Neuronal stem cell (in vitro differentiated cells): ENCODE data around the gene ARHGEF33.
"Not testable (repeated sequence)": the region's sequence is repeated elsewhere in the genome, so short reads cannot be mapped to it uniquely, and the experiment has no call there.

Experiments
- DNase-seq: peaks from one replicate; pipeline ENCODE4 v3.0.0-alpha.2; 2013; ENCODE audit warnings: low spot score
- H2AFZ ChIP-seq: one replicate; pipeline ENCODE4 v1.6.1; 2013; ENCODE audit warnings: mild to moderate bottlenecking, low read length, inconsistent platforms
- H2AK5ac ChIP-seq: 2 replicates; pipeline ENCODE4 v1.6.1; 2013; ENCODE audit warnings: low read depth, mild to moderate bottlenecking, inconsistent platforms, low read length, moderate library complexity, mixed read lengths
- H2BK120ac ChIP-seq: 2 replicates; pipeline ENCODE4 v1.6.1; 2013; ENCODE audit warnings: low read depth, mild to moderate bottlenecking, inconsistent platforms, low read length, moderate library complexity, mixed read lengths
- H2BK12ac ChIP-seq: one replicate; pipeline ENCODE4 v1.6.1; 2013; ENCODE audit warnings: low read length, inconsistent platforms
- H2BK15ac ChIP-seq: 2 replicates; pipeline ENCODE4 v1.6.1; 2013; ENCODE audit warnings: mild to moderate bottlenecking, low read length, inconsistent platforms, mixed read lengths
- H2BK5ac ChIP-seq: one replicate; pipeline ENCODE4 v1.6.1; 2013; ENCODE audit warnings: inconsistent platforms, mild to moderate bottlenecking, low read length, moderate library complexity
- H3K14ac ChIP-seq: one replicate; pipeline ENCODE4 v1.6.1; 2013; ENCODE audit warnings: low read length, inconsistent platforms
- H3K18ac ChIP-seq: 2 replicates; pipeline ENCODE4 v1.6.1; 2013; ENCODE audit warnings: low read length, inconsistent platforms
- H3K23ac ChIP-seq: 2 replicates; pipeline ENCODE4 v1.6.1; 2013; ENCODE audit warnings: low read depth, mild to moderate bottlenecking, mixed read lengths, low read length, inconsistent platforms; ENCODE audit not compliant: poor library complexity
- H3K27ac ChIP-seq: replicated peaks from 3 replicates; pipeline ENCODE4 v1.5.1; 2013; ENCODE audit warnings: low read length, inconsistent platforms
- H3K27me3 ChIP-seq, 3 experiments: 2 replicates each; pipeline ENCODE4 v1.6.1; 2013; ENCODE audit warnings: low read length in 3 of 3, mild to moderate bottlenecking in 2 of 3, inconsistent platforms in 1 of 3, low read depth in 1 of 3, mixed read lengths in 1 of 3, moderate library complexity in 1 of 3; ENCODE audit not compliant: control insufficient read depth in 3 of 3, insufficient read depth in 3 of 3
- H3K36me3 ChIP-seq, 2 donors: replicated peaks in 1 of 2; 2 replicates each; pipeline ENCODE4 v1.6.1; 2013; ENCODE audit warnings: low read length in 2 of 2; ENCODE audit not compliant: control insufficient read depth in 2 of 2, insufficient read depth in 2 of 2
- H3K4ac ChIP-seq: 2 replicates; pipeline ENCODE4 v1.6.1; 2013; ENCODE audit warnings: inconsistent platforms, mild to moderate bottlenecking, low read length, moderate library complexity
- H3K4me1 ChIP-seq, 2 donors: 1 replicate in 1 of 2; 2 replicates in 1 of 2; pipeline ENCODE4 v1.6.1; 2013; ENCODE audit warnings: low read length in 2 of 2, low read depth in 1 of 2; ENCODE audit not compliant: control insufficient read depth in 2 of 2, insufficient read depth in 1 of 2
- H3K4me2 ChIP-seq: one replicate; pipeline ENCODE4 v1.6.1; 2013; ENCODE audit warnings: mild to moderate bottlenecking, low read length, inconsistent platforms; ENCODE audit not compliant: insufficient read depth, poor library complexity, severe bottlenecking
- H3K4me3 ChIP-seq, 2 donors: 2 replicates each; pipeline ENCODE4 v1.5.1; 2013; ENCODE audit warnings: low read length in 2 of 2, mild to moderate bottlenecking in 2 of 2, inconsistent platforms in 1 of 2, moderate library complexity in 1 of 2
- H3K79me1 ChIP-seq: one replicate; pipeline ENCODE4 v1.6.1; 2013; ENCODE audit warnings: low read depth, mild to moderate bottlenecking, inconsistent platforms, low read length, moderate library complexity
- H3K9ac ChIP-seq: one replicate; pipeline ENCODE4 v1.6.1; 2013; ENCODE audit warnings: mild to moderate bottlenecking, low read depth, low read length, inconsistent platforms; ENCODE audit not compliant: poor library complexity
- H3K9me3 ChIP-seq, 2 donors: replicated peaks in 1 of 2; 2 replicates each; pipeline versions ENCODE3 to v1.6.1; 2013; ENCODE audit warnings: low read length in 2 of 2, mild to moderate bottlenecking in 2 of 2, inconsistent platforms in 1 of 2, low read depth in 1 of 2, mixed read lengths in 1 of 2, moderate library complexity in 1 of 2; ENCODE audit not compliant: control insufficient read depth in 2 of 2, insufficient read depth in 1 of 2
- H4K8ac ChIP-seq: one replicate; pipeline ENCODE4 v1.6.1; 2013; ENCODE audit warnings: low read depth, mild to moderate bottlenecking, inconsistent platforms, low read length, moderate library complexity
- H4K91ac ChIP-seq: one replicate; pipeline ENCODE4 v1.6.1; 2013; ENCODE audit warnings: low read length, low read depth, mild to moderate bottlenecking, inconsistent platforms; ENCODE audit not compliant: poor library complexity
- WGBS, 2 donors: extraction: QIAGEN DNeasy Blood & Tissue Kit; methylation state at CpG; one replicate each; pipeline ENCODE4 v1.1.7; 2013; ENCODE audit warnings: missing lambda C conversion rate in 2 of 2, mixed read lengths in 1 of 2; ENCODE audit not compliant: insufficient read length in 2 of 2, insufficient replicate concordance in 1 of 2; ENCODE audit errors: extremely low coverage in 2 of 2; 5-methylcytosine and 5-hydroxymethylcytosine counted together

The ARHGEF33 gene

DNA sequence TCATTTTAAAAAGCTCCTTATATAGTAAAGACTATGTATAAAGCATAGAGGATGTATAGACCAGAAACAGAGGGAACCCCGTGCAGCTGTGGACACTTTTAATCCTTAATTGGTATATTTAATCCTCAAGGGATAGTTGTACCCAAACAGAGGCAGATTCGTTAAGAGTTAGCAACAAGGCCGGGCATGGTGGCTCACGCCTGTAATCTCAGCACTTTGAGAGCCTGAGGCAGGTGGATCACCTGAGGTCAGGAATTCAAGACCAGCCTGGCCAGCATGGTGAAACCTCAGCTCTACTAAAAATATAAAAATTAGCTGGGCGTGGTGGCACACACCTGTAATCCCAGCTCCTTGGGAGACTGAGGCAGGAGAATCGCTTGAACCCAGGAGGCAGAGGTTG lies 46.8 kb downstream of the ARHGEF33 start:
- H2BK15ac ChIP-seq, H3K4ac ChIP-seq, H2BK120ac ChIP-seq, H3K4me2 ChIP-seq, H3K9ac ChIP-seq, H3K23ac ChIP-seq, H4K8ac ChIP-seq, H4K91ac ChIP-seq, H2AFZ ChIP-seq, H3K4me1 ChIP-seq, H3K14ac ChIP-seq, H3K4me3 ChIP-seq, H2BK12ac ChIP-seq, H2BK5ac ChIP-seq, H3K9me3 ChIP-seq, H3K79me1 ChIP-seq, H3K18ac ChIP-seq, DNase-seq, H3K27ac ChIP-seq, H3K27me3 ChIP-seq, H2AK5ac ChIP-seq, H3K36me3 ChIP-seq: not testable (repeated sequence)
- no CpG with 5 or more reads among the region's 6 CpGs for WGBS, 2 donors

GRCh38 chr2:38937548-38937947 lies 47.9 kb downstream of the ARHGEF33 start:
- Histone ChIP-seq H2BK12ac (no peak overlapping the region), H3K4me1 (no peaks in the 10 kb centered on the region), H2AFZ (peak overlapping the region; percentile 19), H3K27ac (no peak overlapping the region), H3K27me3 (no peaks in the 10 kb centered on the region), H3K79me1 (no peaks in the 10 kb centered on the region), H3K4me2 (no peak overlapping the region), H3K4me3 (no peak overlapping the region), H3K4ac (no peak overlapping the region), H3K18ac (no peak overlapping the region), H3K9me3 (no peaks in the 10 kb centered on the region), H3K36me3 (no peaks in the 10 kb centered on the region), H3K9ac (no peak overlapping the region), H3K23ac (no peak overlapping the region), H3K14ac (no peak overlapping the region), H2BK15ac (no peak overlapping the region), H4K8ac (no peak overlapping the region), H2BK120ac (no peak overlapping the region), H2AK5ac (no peak overlapping the region), H4K91ac (no peak overlapping the region), H2BK5ac (no peak overlapping the region)
- no CpG with 5 or more reads among the region's 3 CpGs for WGBS, 2 donors
- no peak for DNase-seq

DNA sequence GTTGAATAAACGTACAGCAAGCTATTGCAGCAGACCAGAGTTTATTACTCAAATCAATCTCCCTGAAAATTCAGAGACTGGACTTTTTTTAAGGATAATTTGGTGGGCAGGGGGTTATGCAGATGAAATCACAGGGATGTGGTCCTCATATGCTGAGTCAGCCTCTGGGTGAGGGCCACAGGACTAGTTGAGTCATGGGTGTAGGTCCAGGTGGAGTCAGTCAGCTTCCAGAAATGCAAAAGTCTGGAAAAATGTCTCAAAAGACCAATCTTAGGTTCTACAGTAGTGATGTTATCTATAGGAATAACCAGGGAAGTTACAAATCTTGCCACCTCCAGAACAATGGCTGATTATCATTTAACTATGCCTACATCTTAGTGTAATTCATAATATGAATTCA lies 51.1 kb downstream of the ARHGEF33 start:
- no peak overlapping the region for H3K14ac ChIP-seq
- no peaks in the 10 kb centered on the region for H3K27me3 ChIP-seq
- no peak overlapping the region for H3K9ac ChIP-seq
- no peak overlapping the region for H2BK120ac ChIP-seq
- H2AK5ac ChIP-seq: no peak overlapping the region
- H3K27ac ChIP-seq: no peak overlapping the region
- no peak overlapping the region for H2BK12ac ChIP-seq
- H2BK5ac ChIP-seq: no peak overlapping the region
- no peak for DNase-seq
- H3K36me3 ChIP-seq: no peaks in the 10 kb centered on the region
- H2BK15ac ChIP-seq: no peak overlapping the region
- no peak overlapping the region for H4K91ac ChIP-seq
- H3K4me2 ChIP-seq: no peak overlapping the region
- H3K79me1 ChIP-seq: no peaks in the 10 kb centered on the region
- H3K4ac ChIP-seq: no peak overlapping the region
- H3K23ac ChIP-seq: no peak overlapping the region
- H3K9me3 ChIP-seq: no peaks in the 10 kb centered on the region
- no peak overlapping the region for H4K8ac ChIP-seq
- H3K4me1 ChIP-seq: peaks cover 0 to 12% of the 10 kb centered on the region in 2 donors
- no peak overlapping the region for H2AFZ ChIP-seq
- H3K4me3 ChIP-seq: no peak overlapping the region
- WGBS, 2 donors: no CpG with 5 or more reads among the region's 1 CpG
- no peak overlapping the region for H3K18ac ChIP-seq

DNA sequence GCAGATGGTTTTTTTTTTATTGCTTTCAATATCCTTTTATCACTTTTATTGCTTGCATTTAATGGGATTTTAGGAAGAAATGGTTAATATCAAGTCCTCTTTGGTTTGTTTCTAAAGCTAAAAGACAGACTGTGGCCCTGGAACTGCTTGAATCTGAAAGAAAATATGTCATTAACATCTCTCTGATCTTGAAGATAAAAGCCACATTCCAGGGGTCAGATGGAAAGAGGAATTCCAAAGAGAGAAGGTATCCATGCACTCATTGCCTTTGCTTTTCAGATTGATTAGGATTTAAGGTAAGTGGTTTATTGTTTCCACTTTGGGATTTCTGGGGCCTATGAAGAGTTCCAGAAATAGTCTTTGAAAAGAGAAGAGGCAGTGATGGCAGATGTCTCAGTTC lies 54.1 kb downstream of the ARHGEF33 start:
- H3K4me2 ChIP-seq: no peak overlapping the region

More for the DNA sequence above, 54.1 kb downstream of the ARHGEF33 start:
- no peak overlapping the region for H2AK5ac ChIP-seq
- no peak overlapping the region for H3K27ac ChIP-seq
- no peak overlapping the region for H2BK5ac ChIP-seq
- H3K14ac ChIP-seq: no peak overlapping the region
- no peak overlapping the region for H2BK120ac ChIP-seq
- DNase-seq: no peak
- H2BK12ac ChIP-seq: no peak overlapping the region
- H4K91ac ChIP-seq: no peak overlapping the region
- no peak overlapping the region for H3K18ac ChIP-seq
- H2AFZ ChIP-seq: peak overlapping the region; percentile 24
- H3K4me3 ChIP-seq: no peak overlapping the region
- no peak overlapping the region for H3K9ac ChIP-seq
- no peak overlapping the region for H3K23ac ChIP-seq
- H3K9me3 ChIP-seq: no peaks in the 10 kb centered on the region
- H3K79me1 ChIP-seq: no peaks in the 10 kb centered on the region
- no peak overlapping the region for H2BK15ac ChIP-seq
- H4K8ac ChIP-seq: no peak overlapping the region
- no peaks in the 10 kb centered on the region for H3K36me3 ChIP-seq
- H3K4me1 ChIP-seq: peaks cover under 1 to 14% of the 10 kb centered on the region in 2 donors
- no peak overlapping the region for H3K4ac ChIP-seq
- H3K27me3 ChIP-seq: no peaks in the 10 kb centered on the region
